ENCODE measurements around the gene BNIP5. TPM values are rescaled to one million over a fixed set of nuclear protein-coding genes. Genes with fewer than 3 reads are reported as not detected.

Gene BNIP5
- total RNA-seq, 4 donors from 2014 or later, result not detected

- no peaks in the 10 kb centered on the region for H3K4me1 ChIP-seq
- intact Hi-C loops (cut with DNase I; ENCODE audit: low total_unique reads), result no loop called here
- no peak overlapping the region for H3K4me3 ChIP-seq
- no peaks in the 10 kb centered on the region for H3K36me3 ChIP-seq
- H3K27me3 ChIP-seq, result no peaks in the 10 kb centered on the region
- DNase-seq, result no peak
- no peak overlapping the region for H3K27ac ChIP-seq
- TF ChIP-seq, protein P1, sequence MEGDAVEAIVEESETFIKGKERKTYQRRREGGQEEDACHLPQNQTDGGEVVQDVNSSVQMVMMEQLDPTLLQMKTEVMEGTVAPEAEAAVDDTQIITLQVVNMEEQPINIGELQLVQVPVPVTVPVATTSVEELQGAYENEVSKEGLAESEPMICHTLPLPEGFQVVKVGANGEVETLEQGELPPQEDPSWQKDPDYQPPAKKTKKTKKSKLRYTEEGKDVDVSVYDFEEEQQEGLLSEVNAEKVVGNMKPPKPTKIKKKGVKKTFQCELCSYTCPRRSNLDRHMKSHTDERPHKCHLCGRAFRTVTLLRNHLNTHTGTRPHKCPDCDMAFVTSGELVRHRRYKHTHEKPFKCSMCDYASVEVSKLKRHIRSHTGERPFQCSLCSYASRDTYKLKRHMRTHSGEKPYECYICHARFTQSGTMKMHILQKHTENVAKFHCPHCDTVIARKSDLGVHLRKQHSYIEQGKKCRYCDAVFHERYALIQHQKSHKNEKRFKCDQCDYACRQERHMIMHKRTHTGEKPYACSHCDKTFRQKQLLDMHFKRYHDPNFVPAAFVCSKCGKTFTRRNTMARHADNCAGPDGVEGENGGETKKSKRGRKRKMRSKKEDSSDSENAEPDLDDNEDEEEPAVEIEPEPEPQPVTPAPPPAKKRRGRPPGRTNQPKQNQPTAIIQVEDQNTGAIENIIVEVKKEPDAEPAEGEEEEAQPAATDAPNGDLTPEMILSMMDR (IDR thresholded peaks at IDR 0.05), result no peak
- no peak for TF ChIP-seq POLR2A (IDR thresholded peaks at IDR 0.05)
- no peaks in the 10 kb centered on the region for H3K9me3 ChIP-seq
These were observed 37.5 kb upstream of the BNIP5 start for GRCh38 chr6:36374194-36374593.

- Histone ChIP-seq H3K27me3 (no peaks in the 10 kb centered on the region), H3K9me3 (no peaks in the 10 kb centered on the region), H3K4me1 (no peaks in the 10 kb centered on the region), H3K36me3 (no peaks in the 10 kb centered on the region), H3K27ac (no peak overlapping the region), H3K4me3 (no peak overlapping the region)
- DNase-seq, result no peak
- no peak for TF ChIP-seq POLR2A (IDR thresholded peaks at IDR 0.05)
- intact Hi-C loops (cut with DNase I; ENCODE audit: low total_unique reads), result no loop called here
These were observed 36.8 kb upstream of the BNIP5 start for GRCh38 chr6:36373368-36374019.

GRCh38 chr6:36372088-36372487 lies 35.4 kb upstream of the BNIP5 start:
- H3K36me3 ChIP-seq, result no peaks in the 10 kb centered on the region
- no peak overlapping the region for H3K27ac ChIP-seq
- TF ChIP-seq, protein P1 (IDR thresholded peaks at IDR 0.05), result no peak
- no peak for TF ChIP-seq POLR2A (IDR thresholded peaks at IDR 0.05)
- no peak overlapping the region for H3K4me3 ChIP-seq
- no peaks in the 10 kb centered on the region for H3K27me3 ChIP-seq
- intact Hi-C loops (cut with DNase I; ENCODE audit: low total_unique reads), result no loop called here
- DNase-seq, result no peak
- H3K9me3 ChIP-seq, result no peaks in the 10 kb centered on the region
- H3K4me1 ChIP-seq, result no peaks in the 10 kb centered on the region

- Histone ChIP-seq H3K4me1 (no peaks in the 10 kb centered on the region), H3K27me3 (no peaks in the 10 kb centered on the region), H3K27ac (no peak overlapping the region), H3K36me3 (no peaks in the 10 kb centered on the region), H3K4me3 (no peak overlapping the region), H3K9me3 (no peaks in the 10 kb centered on the region)
- TF ChIP-seq POLR2A (IDR thresholded peaks at IDR 0.05), result no peak
- TF ChIP-seq, protein P1 (IDR thresholded peaks at IDR 0.05), result no peak
- no peak for DNase-seq
- intact Hi-C loops (cut with DNase I; ENCODE audit: low total_unique reads), result no loop called here
These were observed 34.5 kb upstream of the BNIP5 start for GRCh38 chr6:36371211-36371610.

GRCh38 chr6:36370638-36371037 lies 34.0 kb upstream of the BNIP5 start:
- Histone ChIP-seq H3K27me3 (no peaks in the 10 kb centered on the region), H3K27ac (no peak overlapping the region), H3K4me3 (no peak overlapping the region), H3K4me1 (no peaks in the 10 kb centered on the region), H3K36me3 (no peaks in the 10 kb centered on the region), H3K9me3 (no peaks in the 10 kb centered on the region)
- intact Hi-C loops (cut with DNase I; ENCODE audit: low total_unique reads), result no loop called here
- no peak for TF ChIP-seq POLR2A (IDR thresholded peaks at IDR 0.05)
- TF ChIP-seq, protein P1 (IDR thresholded peaks at IDR 0.05), result no peak
- no peak for DNase-seq
